ENCODE results near the gene SRP9. TPM values are rescaled to one million over a fixed set of nuclear protein-coding genes. Genes with fewer than 3 reads are reported as not detected.
"Not testable (repeated sequence)": the region's sequence is repeated elsewhere in the genome, so short reads cannot be mapped to it uniquely, and the experiment has no call there.

Gene SRP9
- total RNA-seq, 2 experiments from 2014 or later: 219 to 249 TPM

DNA sequence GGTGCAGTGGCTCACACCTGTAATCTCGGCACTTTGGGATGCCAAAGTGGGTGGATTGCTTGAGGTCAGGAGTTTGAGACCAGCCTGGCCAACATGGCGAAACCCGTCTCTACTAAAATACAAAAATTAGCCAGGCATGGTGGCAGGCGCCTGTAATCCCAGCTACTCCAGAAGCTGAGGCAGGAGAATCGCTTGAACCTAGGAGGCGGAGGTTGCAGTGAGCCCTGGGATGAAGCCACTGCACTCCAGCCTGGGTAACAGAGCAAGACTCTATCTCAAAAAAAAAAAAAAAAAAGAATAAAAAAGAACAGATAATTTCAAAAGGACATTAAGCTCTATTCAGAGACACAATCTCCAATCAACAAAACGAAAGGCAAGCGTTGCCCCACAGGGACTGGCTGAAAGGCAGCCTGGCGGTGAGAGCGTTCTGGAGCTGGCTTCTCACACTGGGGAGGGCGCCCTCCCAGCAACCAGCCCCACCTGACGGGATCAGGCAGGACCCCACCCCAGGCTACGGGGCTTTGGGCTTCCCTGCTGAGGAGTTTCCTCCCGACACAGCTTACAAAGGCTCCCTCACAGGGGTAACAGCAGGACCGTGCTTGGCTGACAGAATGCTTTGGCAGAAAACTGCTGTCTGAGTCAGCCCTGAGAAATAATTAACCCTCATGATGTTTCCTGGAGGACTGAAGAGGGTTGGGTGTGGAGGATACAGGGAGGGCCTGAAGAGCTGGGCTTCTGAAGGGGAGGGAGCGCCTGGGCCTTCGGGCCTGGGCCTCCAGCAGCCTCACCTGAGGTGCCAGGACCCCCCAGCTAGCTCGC lies 31.1 kb upstream of the SRP9 start:
- Mint-ChIP-seq H3K4me3 (no peak overlapping the region), H3K27ac (no peak overlapping the region), H3K9me3 (no peaks in the 10 kb centered on the region), H3K4me1 (no peaks in the 10 kb centered on the region), H3K27me3 (no peaks in the 10 kb centered on the region), H3K36me3 (ENCODE audit: low read depth) (no peaks in the 10 kb centered on the region)
- no peak for DNase-seq
- ChIA-PET CTCF (interaction anchor here (0.6 to 1.6 kb wide), 4 partner anchors 31 to 290 kb away, joined by 4 to 7 read pairs (median 4); partner anchors contain the start of gene SRP9), POLR2A (no interaction called here)

DNA sequence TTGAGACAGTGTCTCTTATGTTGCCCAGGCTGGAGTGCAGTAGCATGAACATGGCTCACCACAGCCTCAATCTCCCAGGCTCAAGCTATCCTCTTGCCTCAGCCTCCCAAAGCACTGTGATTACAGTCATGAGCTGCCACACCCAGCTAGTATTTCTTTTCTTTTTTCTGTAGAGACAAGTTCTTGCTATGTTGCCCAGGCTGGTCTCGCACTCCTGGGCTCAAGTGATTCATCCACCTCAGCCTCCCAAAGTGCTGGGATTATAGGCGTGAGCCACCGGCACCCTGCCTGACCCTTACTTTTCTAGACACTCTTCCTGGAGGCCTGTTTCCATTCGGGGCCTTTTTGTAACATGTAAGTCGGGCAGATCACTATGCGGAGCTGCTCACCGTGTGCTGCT lies 30.1 kb upstream of the SRP9 start:
- CTCF ChIA-PET: interaction anchor here (1.6 kb wide), 1 partner anchor 30 kb away, joined by 4 read pairs; the partner anchor contains the start of gene SRP9
- no peaks in the 10 kb centered on the region for H3K4me1 Mint-ChIP-seq
- no peak overlapping the region for H3K4me3 Mint-ChIP-seq
- POLR2A ChIA-PET: no interaction called here
- H3K27me3 Mint-ChIP-seq: no peaks in the 10 kb centered on the region
- H3K27ac Mint-ChIP-seq: peak overlapping the region; percentile 60
- H3K9me3 Mint-ChIP-seq: no peaks in the 10 kb centered on the region
- no peaks in the 10 kb centered on the region for H3K36me3 Mint-ChIP-seq (ENCODE audit: low read depth)
- DNase-seq: no peak

DNA sequence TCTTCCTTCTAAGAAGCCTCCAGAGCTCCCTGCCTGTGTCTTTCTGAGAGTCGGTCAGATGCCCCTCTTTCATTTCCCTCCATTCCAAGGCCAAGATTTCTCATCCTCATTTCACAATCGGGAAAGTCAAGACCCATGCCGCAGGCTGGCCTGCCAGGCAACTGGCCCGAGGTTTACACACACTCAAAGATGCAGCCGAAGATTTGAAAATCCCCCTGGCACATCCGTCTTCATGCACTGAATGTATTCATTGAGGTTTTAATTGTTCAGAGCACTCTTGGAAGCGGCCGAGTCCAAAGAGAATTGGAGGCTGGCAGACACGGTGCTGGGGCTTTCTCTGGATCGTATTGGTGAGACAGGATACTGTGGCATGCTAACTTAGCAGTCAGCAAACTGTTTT lies 29.1 kb upstream of the SRP9 start:
- ChIA-PET POLR2A (no interaction called here), CTCF (interaction anchor here (0.6 to 1.6 kb wide), 3 partner anchors 14 to 271 kb away, joined by 3 to 4 read pairs (median 3); partner anchors contain the start of gene SRP9)
- Mint-ChIP-seq H3K27ac (no peak overlapping the region), H3K9me3 (no peaks in the 10 kb centered on the region), H3K36me3 (ENCODE audit: low read depth) (no peaks in the 10 kb centered on the region), H3K4me1 (no peaks in the 10 kb centered on the region), H3K27me3 (no peaks in the 10 kb centered on the region), H3K4me3 (no peak overlapping the region)
- DNase-seq: no peak

GRCh38 chr1:225749706-225750105 lies 27.9 kb upstream of the SRP9 start:
- ChIA-PET POLR2A (interaction anchor here (0.7 kb wide), 1 partner anchor 73 kb away, joined by 4 read pairs; no protein-coding TSS in a partner anchor), CTCF (no interaction called here)
- H3K4me1 Mint-ChIP-seq: no peaks in the 10 kb centered on the region

DNA sequence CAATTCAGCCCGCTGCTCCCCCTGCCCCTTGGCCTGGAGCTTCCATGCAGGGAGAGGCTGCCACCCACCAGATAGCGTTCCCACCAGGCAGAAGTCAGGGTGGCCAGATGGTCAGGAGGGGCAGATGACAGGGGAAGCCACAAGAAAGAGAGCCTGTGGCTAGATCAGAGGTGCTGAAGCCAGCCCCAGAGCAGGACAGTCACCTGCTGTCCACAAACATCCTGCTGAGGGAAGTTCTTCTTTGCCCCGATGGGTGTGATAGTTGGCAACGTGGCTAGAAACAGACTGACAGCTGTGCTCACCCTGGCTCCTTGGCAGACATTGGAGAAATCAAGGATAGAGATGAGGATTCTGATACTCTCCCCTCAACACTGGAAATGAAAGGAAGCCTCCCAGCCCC lies 27.2 kb upstream of the SRP9 start:
- H3K36me3 Mint-ChIP-seq (ENCODE audit: low read depth): no peaks in the 10 kb centered on the region
- no peak overlapping the region for H3K4me3 Mint-ChIP-seq
- CTCF ChIA-PET: no interaction called here
- no peak overlapping the region for H3K27ac Mint-ChIP-seq
- H3K9me3 Mint-ChIP-seq: no peaks in the 10 kb centered on the region
- H3K4me1 Mint-ChIP-seq: peaks cover 5% of the 10 kb centered on the region
- DNase-seq: no peak
- POLR2A ChIA-PET: no interaction called here
- H3K27me3 Mint-ChIP-seq: no peaks in the 10 kb centered on the region

More at GRCh38 chr1:225749706-225750105, 27.9 kb upstream of the SRP9 start:
- DNase-seq: no peak
- Mint-ChIP-seq H3K9me3 (no peaks in the 10 kb centered on the region), H3K27me3 (no peaks in the 10 kb centered on the region), H3K36me3 (ENCODE audit: low read depth) (no peaks in the 10 kb centered on the region), H3K27ac (no peak overlapping the region), H3K4me3 (no peak overlapping the region)

- ChIA-PET POLR2A (no interaction called here), CTCF (interaction anchor here (0.6 to 1.3 kb wide), 3 partner anchors 14 to 260 kb away, joined by 3 read pairs; partner anchors contain the start of gene SRP9)
- no peak for DNase-seq
- H3K27ac Mint-ChIP-seq: no peak overlapping the region
- H3K9me3 Mint-ChIP-seq: no peaks in the 10 kb centered on the region
- H3K4me3 Mint-ChIP-seq: no peak overlapping the region
- no peaks in the 10 kb centered on the region for H3K36me3 Mint-ChIP-seq (ENCODE audit: low read depth)
- peaks cover 7% of the 10 kb centered on the region for H3K4me1 Mint-ChIP-seq
- H3K27me3 Mint-ChIP-seq: no peaks in the 10 kb centered on the region
Measured at GRCh38 chr1:225750875-225751824, 26.5 kb upstream of the SRP9 start.

GRCh38 chr1:225752245-225752644 lies 25.4 kb upstream of the SRP9 start:
- Mint-ChIP-seq H3K36me3 (ENCODE audit: low read depth) (no peaks in the 10 kb centered on the region), H3K4me3 (no peak overlapping the region), H3K4me1 (peaks cover 7% of the 10 kb centered on the region), H3K9me3 (no peaks in the 10 kb centered on the region), H3K27ac (no peak overlapping the region), H3K27me3 (no peaks in the 10 kb centered on the region)
- ChIA-PET POLR2A (interaction anchor here (0.6 kb wide), 1 partner anchor 38 kb away, joined by 11 read pairs; no protein-coding TSS in a partner anchor), CTCF (interaction anchor here (0.6 to 1.3 kb wide), 6 partner anchors 13 to 280 kb away, joined by 3 read pairs; partner anchors contain the start of gene SRP9)
- DNase-seq: no peak

DNA sequence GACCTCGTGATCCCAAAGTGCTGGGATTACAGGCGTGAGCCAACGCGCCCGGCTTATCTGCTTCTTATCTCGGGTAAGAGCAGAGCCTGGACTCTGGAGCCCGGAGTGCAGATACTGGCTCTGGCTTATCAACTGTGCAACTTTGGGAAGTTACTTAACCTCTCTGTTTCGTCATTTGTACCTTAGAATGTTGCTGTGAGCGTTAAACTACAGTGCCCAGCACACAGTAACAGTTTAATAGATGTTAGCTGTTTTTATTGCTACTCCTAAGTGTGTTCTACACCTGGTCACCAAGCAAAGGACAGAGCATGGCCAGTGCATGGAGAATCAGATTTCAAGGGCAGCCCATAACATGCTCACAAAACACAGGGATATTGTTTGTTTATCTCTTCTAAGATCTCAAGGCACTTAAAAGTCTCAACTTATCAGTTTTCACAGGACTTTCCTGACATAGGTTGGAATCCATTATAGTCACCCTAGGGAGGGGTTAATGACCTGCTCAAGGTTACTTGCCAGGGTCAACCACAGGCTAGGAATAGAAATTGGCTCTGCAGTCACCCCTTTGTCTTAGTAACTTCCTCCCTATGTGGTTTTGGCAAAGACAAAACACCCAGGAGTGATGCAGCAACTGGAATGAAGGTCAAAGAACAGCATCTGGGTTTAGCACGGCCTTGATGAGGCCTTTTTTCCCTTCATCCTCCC lies 22.5 kb upstream of the SRP9 start:
- Mint-ChIP-seq H3K4me3 (no peak overlapping the region), H3K4me1 (peaks cover 7% of the 10 kb centered on the region), H3K36me3 (ENCODE audit: low read depth) (no peaks in the 10 kb centered on the region), H3K9me3 (no peaks in the 10 kb centered on the region), H3K27me3 (peaks cover 4% of the 10 kb centered on the region), H3K27ac (no peak overlapping the region)
- no peak for DNase-seq
- ChIA-PET CTCF (interaction anchor here (1.1 kb wide), 1 partner anchor 245 kb away, joined by 3 read pairs; no protein-coding TSS in a partner anchor), POLR2A (no interaction called here)

GRCh38 chr1:225755671-225756319 lies 21.8 kb upstream of the SRP9 start:
- Mint-ChIP-seq H3K4me1 (peaks cover 7% of the 10 kb centered on the region), H3K27ac (no peak overlapping the region), H3K9me3 (no peaks in the 10 kb centered on the region), H3K36me3 (ENCODE audit: low read depth) (no peaks in the 10 kb centered on the region), H3K27me3 (peaks cover 6% of the 10 kb centered on the region), H3K4me3 (no peak overlapping the region)
- no peak for DNase-seq
- POLR2A ChIA-PET: no interaction called here
- CTCF ChIA-PET: interaction anchor here (0.6 to 1.1 kb wide), 3 partner anchors 244 to 1570 kb away, joined by 3 read pairs; no protein-coding TSS in a partner anchor

GRCh38 chr1:225757927-225758656 lies 19.5 kb upstream of the SRP9 start:
- no peaks in the 10 kb centered on the region for H3K9me3 Mint-ChIP-seq
- CTCF ChIA-PET: interaction anchor here (0.9 kb wide), 1 partner anchor 13 kb away, joined by 3 read pairs; no protein-coding TSS in a partner anchor

DNA sequence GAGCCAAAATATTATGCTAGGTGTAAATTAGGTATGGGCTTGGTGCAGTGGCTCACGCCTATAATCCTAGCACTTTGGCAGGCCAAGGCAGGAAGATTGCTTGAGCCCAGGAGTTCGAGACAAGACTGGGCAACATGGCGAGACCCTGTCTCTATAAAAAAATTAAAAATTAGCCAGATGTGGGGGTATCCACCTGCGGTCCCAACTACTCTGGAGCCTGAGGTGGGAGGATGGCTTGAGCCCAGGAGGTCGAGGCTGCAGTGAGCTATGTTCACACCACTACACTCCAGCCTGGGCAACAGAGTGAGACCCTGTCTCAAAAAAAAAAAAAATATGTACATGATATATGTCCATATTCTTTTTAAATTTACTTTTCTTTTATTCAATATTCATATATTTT lies 17.7 kb upstream of the SRP9 start:
- H3K4me1 Mint-ChIP-seq; H3K27ac Mint-ChIP-seq; H3K4me3 Mint-ChIP-seq; H3K9me3 Mint-ChIP-seq; DNase-seq; POLR2A ChIA-PET; H3K36me3 Mint-ChIP-seq (ENCODE audit: low read depth): not testable (repeated sequence)
- CTCF ChIA-PET: interaction anchor here (1.0 kb wide), 1 partner anchor 25 kb away, joined by 3 read pairs; no protein-coding TSS in a partner anchor
- H3K27me3 Mint-ChIP-seq: peaks cover 12% of the 10 kb centered on the region

More at GRCh38 chr1:225757927-225758656, 19.5 kb upstream of the SRP9 start:
- H3K4me3 Mint-ChIP-seq: no peak overlapping the region
- POLR2A ChIA-PET: no interaction called here
- no peak for DNase-seq
- H3K36me3 Mint-ChIP-seq (ENCODE audit: low read depth): no peaks in the 10 kb centered on the region
- H3K4me1 Mint-ChIP-seq: peaks cover 7% of the 10 kb centered on the region
- peaks cover 12% of the 10 kb centered on the region for H3K27me3 Mint-ChIP-seq
- no peak overlapping the region for H3K27ac Mint-ChIP-seq
